ES-I3 (cell line): ENCODE measurements around the gene WDR90.

Experiments
- H3K36me3 ChIP-seq: 2 replicates; pipeline ENCODE4 v1.6.1; 2013; ENCODE audit warnings: mild to moderate bottlenecking, low read length, control low read depth, moderate library complexity; ENCODE audit not compliant: insufficient read depth
- H3K4me1 ChIP-seq: 2 replicates; pipeline ENCODE4 v1.6.1; 2013; ENCODE audit warnings: mild to moderate bottlenecking, control low read depth, low read length; ENCODE audit not compliant: insufficient read depth
- H3K9ac ChIP-seq: 2 replicates; pipeline ENCODE4 v1.6.1; 2013; ENCODE audit warnings: low read depth, mild to moderate bottlenecking, low read length, moderate library complexity
- H3K9me3 ChIP-seq: 2 replicates; pipeline ENCODE4 v1.6.1; 2013; ENCODE audit warnings: mild to moderate bottlenecking, low read length, moderate library complexity; ENCODE audit not compliant: control insufficient read depth, insufficient read depth

Gene WDR90

DNA sequence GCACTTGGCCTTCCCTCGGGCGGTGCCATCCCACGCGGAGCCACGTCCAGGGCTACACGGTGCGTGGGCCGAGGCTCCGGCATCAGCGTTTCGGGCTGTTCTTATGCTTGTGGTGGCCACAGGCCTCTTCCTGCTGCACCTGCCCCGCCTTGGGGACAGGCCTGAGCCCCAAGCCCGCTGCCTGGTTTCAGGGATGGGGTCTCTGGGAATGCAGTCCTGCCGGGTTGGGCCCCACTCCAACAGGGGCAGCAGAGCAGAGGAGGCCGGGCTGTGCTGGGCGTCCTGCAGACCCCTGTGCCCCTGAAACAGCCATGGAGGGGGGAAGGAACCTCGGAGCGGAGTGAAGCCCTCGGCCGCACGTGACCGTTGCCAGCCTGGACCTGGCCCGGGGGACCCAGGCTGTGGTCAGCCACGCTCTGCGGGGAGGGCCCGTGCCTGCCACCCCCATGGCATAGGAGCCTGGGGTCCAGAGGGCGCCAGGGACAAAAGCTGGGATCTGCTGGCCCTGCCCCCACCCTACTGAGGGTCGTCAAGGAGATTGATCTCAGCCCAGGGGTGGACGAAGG, 18.8 kb upstream of the WDR90 start:
- Histone ChIP-seq H3K4me1 (peaks cover 11% of the 10 kb centered on the region; the same call in 1 of the 2 replicates), H3K9me3 (no peaks in the 10 kb centered on the region), H3K9ac (no peak overlapping the region), H3K36me3 (no peaks in the 10 kb centered on the region; the same call in 1 of the 2 replicates)

DNA sequence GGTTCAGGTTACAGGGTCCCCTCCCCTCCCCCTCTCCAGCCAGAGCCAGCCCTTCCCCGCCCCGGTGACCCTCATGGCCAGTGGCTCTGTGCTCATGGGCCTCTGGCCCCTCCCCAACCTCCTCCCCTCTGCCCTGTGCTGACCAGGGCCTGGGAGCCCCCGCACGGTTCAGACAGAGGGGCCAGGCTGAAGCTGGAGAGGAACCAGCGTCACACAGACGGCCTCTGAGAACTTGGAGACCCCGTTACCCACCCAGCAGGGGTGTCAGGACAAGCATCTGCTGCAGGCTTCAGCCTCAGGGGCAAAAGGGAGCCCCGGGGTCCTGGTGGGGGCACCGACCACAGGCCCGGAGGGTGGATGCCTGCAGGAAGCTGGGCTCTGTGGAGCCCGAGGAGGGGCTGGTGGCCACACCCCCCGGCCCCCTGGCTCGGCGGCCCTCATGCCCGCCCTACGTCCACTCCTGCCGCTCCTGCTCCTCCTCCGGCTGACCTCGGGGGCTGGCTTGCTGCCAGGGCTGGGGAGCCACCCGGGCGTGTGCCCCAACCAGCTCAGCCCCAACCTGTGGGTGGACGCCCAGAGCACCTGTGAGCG, 18.3 kb upstream of the WDR90 start, which contains the start of gene WFIKKN1:
WFIKKN1 (plus strand) TSS at position 171 of the 591 bp plus-strand sequence; CDS start at position 440, 269 bp downstream.
- Histone ChIP-seq H3K9ac (peak within 1 kb of the TSS; percentile 49), H3K4me1 (peaks cover 11% of the 10 kb centered on the region; the same call in 1 of the 2 replicates), H3K36me3 (no peaks in the 10 kb centered on the region; the same call in 1 of the 2 replicates), H3K9me3 (no peaks in the 10 kb centered on the region)

DNA sequence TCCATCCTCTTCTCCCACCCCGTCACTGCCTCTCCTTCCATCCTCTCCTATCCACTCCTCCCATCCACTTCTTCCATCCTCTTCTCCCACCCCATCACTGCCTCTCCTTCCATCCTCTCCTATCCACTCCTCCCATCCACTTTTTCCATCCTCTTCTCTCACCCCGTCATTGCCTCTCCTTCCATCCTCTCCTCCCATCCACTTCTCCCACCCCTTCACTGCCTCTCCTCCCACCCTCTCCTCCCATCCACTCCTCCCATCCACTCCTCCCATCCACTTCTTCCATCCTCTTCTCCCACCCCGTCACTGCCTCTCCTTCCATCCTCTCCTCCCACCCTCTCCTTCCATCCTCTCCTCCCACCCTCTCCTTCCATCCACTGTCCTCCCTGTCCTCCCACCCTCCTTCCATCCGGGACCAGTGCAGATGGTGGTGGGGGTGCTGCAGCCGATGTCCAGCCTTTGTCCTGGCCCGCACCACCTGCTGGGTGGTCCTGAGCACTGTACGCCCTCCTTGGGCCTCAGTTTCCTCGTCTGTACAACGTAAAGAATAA, 17.3 kb upstream of the WDR90 start:
- no peak overlapping the region for H3K9ac ChIP-seq
- H3K9me3 ChIP-seq: no peaks in the 10 kb centered on the region
- H3K4me1 ChIP-seq: peaks cover 11% of the 10 kb centered on the region; the same call in 1 of the 2 replicates
- H3K36me3 ChIP-seq: no peaks in the 10 kb centered on the region; the same call in 1 of the 2 replicates

DNA sequence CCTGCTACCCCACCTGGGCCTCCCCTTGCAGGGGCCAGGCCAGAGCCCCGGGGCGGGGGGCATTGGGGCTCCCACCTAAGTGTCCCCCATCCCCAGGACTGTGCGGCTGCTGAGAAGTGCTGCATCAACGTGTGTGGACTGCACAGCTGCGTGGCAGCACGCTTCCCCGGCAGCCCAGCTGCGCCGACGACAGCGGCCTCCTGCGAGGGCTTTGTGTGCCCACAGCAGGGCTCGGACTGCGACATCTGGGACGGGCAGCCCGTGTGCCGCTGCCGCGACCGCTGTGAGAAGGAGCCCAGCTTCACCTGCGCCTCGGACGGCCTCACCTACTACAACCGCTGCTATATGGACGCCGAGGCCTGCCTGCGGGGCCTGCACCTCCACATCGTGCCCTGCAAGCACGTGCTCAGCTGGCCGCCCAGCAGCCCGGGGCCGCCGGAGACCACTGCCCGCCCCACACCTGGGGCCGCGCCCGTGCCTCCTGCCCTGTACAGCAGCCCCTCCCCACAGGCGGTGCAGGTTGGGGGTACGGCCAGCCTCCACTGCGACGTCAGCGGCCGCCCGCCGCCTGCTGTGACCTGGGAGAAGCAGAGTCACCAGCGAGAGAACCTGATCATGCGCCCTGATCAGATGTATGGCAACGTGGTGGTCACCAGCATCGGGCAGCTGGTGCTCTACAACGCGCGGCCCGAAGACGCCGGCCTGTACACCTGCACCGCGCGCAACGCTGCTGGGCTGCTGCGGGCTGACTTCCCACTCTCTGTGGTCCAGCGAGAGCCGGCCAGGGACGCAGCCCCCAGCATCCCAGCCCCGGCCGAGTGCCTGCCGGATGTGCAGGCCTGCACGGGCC, 16.5 kb upstream of the WDR90 start:
- no peaks in the 10 kb centered on the region for H3K9me3 ChIP-seq
- no peaks in the 10 kb centered on the region for H3K36me3 ChIP-seq
- no peak overlapping the region for H3K9ac ChIP-seq
- peaks cover 11% of the 10 kb centered on the region; the same call in 1 of the 2 replicates for H3K4me1 ChIP-seq

DNA sequence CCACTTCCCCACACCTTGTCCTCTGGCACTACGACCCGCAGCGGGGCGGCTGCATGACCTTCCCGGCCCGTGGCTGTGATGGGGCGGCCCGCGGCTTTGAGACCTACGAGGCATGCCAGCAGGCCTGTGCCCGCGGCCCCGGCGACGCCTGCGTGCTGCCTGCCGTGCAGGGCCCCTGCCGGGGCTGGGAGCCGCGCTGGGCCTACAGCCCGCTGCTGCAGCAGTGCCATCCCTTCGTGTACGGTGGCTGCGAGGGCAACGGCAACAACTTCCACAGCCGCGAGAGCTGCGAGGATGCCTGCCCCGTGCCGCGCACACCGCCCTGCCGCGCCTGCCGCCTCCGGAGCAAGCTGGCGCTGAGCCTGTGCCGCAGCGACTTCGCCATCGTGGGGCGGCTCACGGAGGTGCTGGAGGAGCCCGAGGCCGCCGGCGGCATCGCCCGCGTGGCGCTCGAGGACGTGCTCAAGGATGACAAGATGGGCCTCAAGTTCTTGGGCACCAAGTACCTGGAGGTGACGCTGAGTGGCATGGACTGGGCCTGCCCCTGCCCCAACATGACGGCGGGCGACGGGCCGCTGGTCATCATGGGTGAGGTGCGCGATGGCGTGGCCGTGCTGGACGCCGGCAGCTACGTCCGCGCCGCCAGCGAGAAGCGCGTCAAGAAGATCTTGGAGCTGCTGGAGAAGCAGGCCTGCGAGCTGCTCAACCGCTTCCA, 15.7 kb upstream of the WDR90 start:
- Histone ChIP-seq H3K9ac (no peak overlapping the region), H3K4me1 (peaks cover 15% of the 10 kb centered on the region; the same call in 1 of the 2 replicates), H3K9me3 (no peaks in the 10 kb centered on the region), H3K36me3 (no peaks in the 10 kb centered on the region)

DNA sequence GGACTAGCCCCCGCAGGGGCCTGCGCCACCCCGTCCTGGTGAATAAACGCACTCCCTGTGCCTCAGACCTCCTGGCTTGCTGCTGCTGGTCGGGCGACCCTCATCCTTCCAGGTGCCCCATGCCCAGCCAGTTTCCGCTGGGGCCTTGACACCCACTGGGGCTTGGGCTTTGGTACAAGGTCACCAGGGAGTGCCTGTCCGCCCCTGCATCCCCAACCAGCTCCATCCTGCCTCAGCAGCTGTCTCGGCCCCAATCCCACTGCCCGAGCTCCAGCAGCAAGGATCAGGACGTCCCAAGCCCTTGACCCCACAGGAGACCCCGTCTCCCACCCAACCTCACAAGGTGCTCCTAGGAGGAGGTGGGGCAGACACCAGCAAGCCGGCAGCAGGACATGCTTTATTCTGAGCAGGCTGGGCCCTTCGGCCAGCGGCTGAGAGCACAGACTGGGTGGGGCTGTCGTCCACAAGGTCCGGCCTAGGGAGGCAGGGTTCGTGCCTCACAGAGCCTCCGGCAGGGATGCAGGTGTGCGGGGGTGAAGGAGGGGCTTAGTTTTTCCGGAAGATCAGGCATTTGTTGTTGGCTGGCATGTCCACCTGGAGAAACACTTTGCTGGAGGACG, 15.0 kb upstream of the WDR90 start:
- no peak overlapping the region for H3K9ac ChIP-seq
- H3K4me1 ChIP-seq: peaks cover 18% of the 10 kb centered on the region; the same call in 1 of the 2 replicates
- H3K36me3 ChIP-seq: no peaks in the 10 kb centered on the region
- no peaks in the 10 kb centered on the region for H3K9me3 ChIP-seq

DNA sequence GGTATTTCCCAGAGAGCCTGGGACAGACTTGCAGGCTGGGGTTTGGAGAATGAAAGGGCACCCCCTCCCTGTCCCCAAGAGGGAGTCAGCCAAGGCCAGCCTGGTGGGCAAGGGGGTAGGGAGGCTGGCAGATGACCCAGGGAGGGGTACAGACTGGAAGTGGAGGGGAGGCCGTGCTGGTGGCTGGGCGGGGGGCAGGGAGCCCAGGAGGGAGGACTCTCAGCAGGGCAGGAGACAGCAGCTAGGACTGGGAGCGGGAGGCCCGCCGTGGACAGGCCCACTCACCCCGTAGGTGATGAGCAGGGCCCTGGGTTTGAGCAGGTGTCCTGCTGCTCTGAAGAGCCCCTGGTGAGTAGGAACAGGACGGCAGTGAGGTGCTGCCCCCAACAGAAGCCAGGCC, 14.2 kb upstream of the WDR90 start:
- Histone ChIP-seq H3K9me3 (no peaks in the 10 kb centered on the region), H3K4me1 (peaks cover 14% of the 10 kb centered on the region; the same call in 1 of the 2 replicates), H3K9ac (no peak overlapping the region; the same call in 1 of the 2 replicates), H3K36me3 (no peaks in the 10 kb centered on the region)

GRCh38 chr16:635573-636205, 13.5 kb upstream of the WDR90 start:
- Histone ChIP-seq H3K36me3 (no peaks in the 10 kb centered on the region), H3K9me3 (no peaks in the 10 kb centered on the region)

GRCh38 chr16:636206-637080, 12.7 kb upstream of the WDR90 start, which contains the start of gene METTL26:
TSS of gene METTL26 (minus strand) at chr16:636305. CDS start at chr16:636290, 15 bp downstream.
- H3K36me3 ChIP-seq: no peaks in the 10 kb centered on the region
- peak within 1 kb of the TSS; percentile 74 for H3K9ac ChIP-seq
- H3K4me1 ChIP-seq: peaks cover 11% of the 10 kb centered on the region; the same call in 1 of the 2 replicates
- H3K9me3 ChIP-seq: no peaks in the 10 kb centered on the region

More at GRCh38 chr16:635573-636205, 13.5 kb upstream of the WDR90 start:
- Histone ChIP-seq H3K9ac (peak overlapping the region; percentile 74), H3K4me1 (peaks cover 11% of the 10 kb centered on the region; the same call in 1 of the 2 replicates)

GRCh38 chr16:637081-638018, 11.8 kb upstream of the WDR90 start:
- Histone ChIP-seq H3K9ac (peak overlapping the region; percentile 74; the same call in 1 of the 2 replicates), H3K4me1 (peaks cover 11% of the 10 kb centered on the region; the same call in 1 of the 2 replicates), H3K36me3 (no peaks in the 10 kb centered on the region), H3K9me3 (no peaks in the 10 kb centered on the region)

DNA sequence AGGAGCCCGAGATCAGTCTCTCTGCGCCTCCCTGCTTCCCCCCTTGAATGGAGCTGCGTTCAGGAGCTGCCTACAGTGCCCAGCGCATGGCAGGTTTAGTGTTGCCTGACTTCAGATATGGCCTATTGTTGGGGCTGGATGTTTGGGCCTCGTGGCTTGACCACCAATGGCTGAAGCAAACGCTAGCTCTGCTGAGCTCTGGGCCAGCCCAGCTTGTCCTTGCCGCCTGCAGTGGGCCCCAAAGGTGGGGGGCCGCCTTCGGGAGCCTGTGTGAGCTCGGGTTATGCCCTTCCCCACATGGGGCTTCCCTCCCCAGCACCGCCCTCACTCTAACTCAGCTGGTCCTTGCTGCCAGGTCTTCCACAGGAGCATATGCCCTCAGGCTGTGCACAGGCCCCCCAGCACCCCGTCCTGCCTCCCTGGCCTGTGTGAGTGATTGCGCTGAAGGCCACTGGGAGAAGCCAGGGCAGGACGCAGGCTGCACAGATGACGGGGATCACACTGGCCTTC, 11.1 kb upstream of the WDR90 start:
- Histone ChIP-seq H3K9me3 (no peaks in the 10 kb centered on the region), H3K4me1 (peaks cover 11% of the 10 kb centered on the region; the same call in 1 of the 2 replicates), H3K9ac (no peak overlapping the region), H3K36me3 (no peaks in the 10 kb centered on the region)
